K562 (cell line): ENCODE results near the gene SMAP2. TPM values are rescaled to one million over a fixed set of nuclear protein-coding genes. Genes with fewer than 3 reads are reported as not detected.

Source experiments
- CHD7 ChIP-seq: fragments of 200-600 bp; sonication (generic); IDR thresholded peaks from one replicate; pipeline ENCODE4 v1.6.1; 2012; ENCODE audit warnings: mild to moderate bottlenecking, low read depth, low read length, inconsistent platforms
- CREB1 ChIP-seq, 2 experiments: sonication (generic) in 1 of 2; formaldehyde crosslinking in 1 of 2; IDR thresholded peaks; 2 replicates each; pipeline versions ENCODE4 v1.6.1 to v1.8.0; 2012 to 2022; ENCODE audit warnings: inconsistent platforms in 1 of 2, mild to moderate bottlenecking in 1 of 2, missing genetic modification reagents in 1 of 2, moderate library complexity in 1 of 2
- ETV5 ChIP-seq: sonication (generic); formaldehyde crosslinking; IDR thresholded peaks from 2 replicates; pipeline ENCODE4 v1.4.0; 2020; ENCODE audit warnings: low read depth, mild to moderate bottlenecking, missing genetic modification reagents
- FOSL1 ChIP-seq: fragments of 200-800 bp; sonication (Bioruptor generic); conservative IDR thresholded peaks from 2 replicates; pipeline ENCODE4 v1.6.1; 2016; ENCODE audit warnings: missing genetic modification characterization, missing compliant biosample characterization
- FOXJ2 ChIP-seq: fragments of 200-800 bp; sonication (Bioruptor generic); IDR thresholded peaks from 2 replicates; pipeline ENCODE4 v1.6.1; 2016; ENCODE audit warnings: missing genetic modification characterization, missing compliant biosample characterization
- MYNN ChIP-seq, 2 experiments: sonication (generic); formaldehyde crosslinking in 1 of 2; IDR thresholded peaks; 2 replicates each; pipeline versions ENCODE4 v1.5.0 to v1.6.1; 2016 to 2020; ENCODE audit warnings: antibody characterized with exemption in 1 of 2, missing genetic modification reagents in 1 of 2
- RBM15 ChIP-seq: fragments of 200-400 bp; formaldehyde crosslinking; IDR thresholded peaks from 2 replicates; pipeline ENCODE4 v1.6.1; 2018; ENCODE audit warnings: mild to moderate bottlenecking, low read length, moderate library complexity; ENCODE audit not compliant: insufficient read depth
- ZNF197 ChIP-seq: fragments of 200-800 bp; sonication (Bioruptor generic); IDR thresholded peaks from 2 replicates; pipeline ENCODE4 v1.6.1; 2016; ENCODE audit warnings: low read depth, missing genetic modification characterization, missing compliant biosample characterization
- polyA plus RNA-seq, 8 experiments: library from polyadenylated mRNA; depleted of rRNA in 4 of 8; stranded (reverse) in 5 of 8; unstranded in 3 of 8; fragments of >200 nt; fragmentation: Nextera tagmentation in 2 of 8; fragmentation: Illumina TruSeq in 1 of 8; extraction: Ambion mirVana in 2 of 8; extraction: Trizol in 1 of 8; gene quantifications; 2 replicates each; pipeline versions ENCODE4 v1.2.1 to v1.2.3, GENCODE V29; 2011 to 2014; ENCODE audit warnings: inconsistent platforms in 1 of 8, missing spikeins in 1 of 8
- total RNA-seq, 7 experiments: library from RNA; depleted of rRNA in 6 of 7; stranded (reverse); fragments of >200 nt in 6 of 7; fragmentation: Illumina TruSeq in 2 of 7; extraction: Trizol in 2 of 7; gene quantifications; 2 replicates each; pipeline versions ENCODE4 v1.2.1 to v1.2.3, GENCODE V29; 2011 to 2021; ENCODE audit warnings: low replicate concordance in 1 of 7
- TF ChIP-seq, protein P1 (sequence below): fragments of 450-650 bp; IDR thresholded peaks from 2 replicates; pipeline ENCODE4 v1.6.1; 2017; ENCODE audit warnings: antibody characterized with exemption, mild to moderate bottlenecking

SMAP2 gene
- total and polyA plus RNA-seq, 9 of the 15 experiments (the other 6 are each of a cell fraction or from before 2014, with no cell fraction given), result 38.7 to 212 (median 94.1) TPM

DNA sequence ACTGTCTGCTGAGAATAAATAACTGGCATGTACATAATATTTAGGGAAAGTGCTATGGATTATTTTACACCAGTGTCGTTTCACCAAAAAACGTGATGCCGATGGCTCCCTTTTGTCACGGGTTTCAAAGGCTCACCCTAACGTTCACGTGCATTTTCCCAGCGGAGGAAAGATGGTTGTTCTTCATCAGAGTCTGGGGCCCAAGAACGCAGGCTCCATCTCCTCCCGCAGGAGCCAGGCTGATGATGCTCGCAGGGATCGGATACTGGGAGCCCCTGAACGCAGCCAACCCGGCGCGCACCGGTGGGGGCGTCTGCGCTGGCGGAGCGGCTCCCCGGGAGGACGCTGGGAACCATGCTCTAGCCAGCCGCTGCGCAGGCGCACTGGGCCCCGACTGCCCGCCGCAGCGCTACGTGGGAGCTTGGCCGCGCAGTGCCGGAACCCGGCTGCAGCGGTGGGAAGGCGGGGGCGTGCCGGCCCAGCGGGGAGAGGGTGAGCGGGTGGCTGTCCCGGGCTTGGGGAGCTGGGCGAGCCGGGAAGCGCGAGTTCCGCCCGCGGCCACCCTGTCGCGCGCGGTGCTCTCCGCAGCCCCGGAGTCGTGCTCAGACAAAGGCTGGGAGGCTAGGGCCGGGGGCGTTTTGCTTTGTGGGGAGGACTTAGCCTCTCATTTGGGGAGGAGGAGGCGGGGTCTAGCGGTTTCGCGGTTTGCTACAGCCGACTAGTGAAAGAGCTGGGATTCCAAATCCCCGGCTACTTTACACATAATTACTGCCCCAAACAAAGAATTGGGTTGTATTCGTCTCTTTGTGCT, 76.4 kb downstream of the SMAP2 start, which contains the start of gene ZFP69B (continued):
- TF ChIP-seq ETV5 (peak; percentile 85), CREB1 (IDR thresholded peaks at IDR 0.05) (no peak), CREB1 (CRISPR knock-in tag; IDR thresholded peaks at IDR 0.05) (peak; percentile 63; the same call in 1 of the 2 replicates), CHD7 (no peak), MYNN (IDR thresholded peaks at IDR 0.05) (no peak), MYNN (CRISPR knock-in tag; IDR thresholded peaks at IDR 0.05) (no peak), RBM15 (no peak), ZNF197 (CRISPR knock-in tag) (no peak), FOSL1 (0 out of 2 replicates have a peak, but pooled peaks have one; percentile 8), FOXJ2 (tag) (no peak)
- TF ChIP-seq, protein P1, sequence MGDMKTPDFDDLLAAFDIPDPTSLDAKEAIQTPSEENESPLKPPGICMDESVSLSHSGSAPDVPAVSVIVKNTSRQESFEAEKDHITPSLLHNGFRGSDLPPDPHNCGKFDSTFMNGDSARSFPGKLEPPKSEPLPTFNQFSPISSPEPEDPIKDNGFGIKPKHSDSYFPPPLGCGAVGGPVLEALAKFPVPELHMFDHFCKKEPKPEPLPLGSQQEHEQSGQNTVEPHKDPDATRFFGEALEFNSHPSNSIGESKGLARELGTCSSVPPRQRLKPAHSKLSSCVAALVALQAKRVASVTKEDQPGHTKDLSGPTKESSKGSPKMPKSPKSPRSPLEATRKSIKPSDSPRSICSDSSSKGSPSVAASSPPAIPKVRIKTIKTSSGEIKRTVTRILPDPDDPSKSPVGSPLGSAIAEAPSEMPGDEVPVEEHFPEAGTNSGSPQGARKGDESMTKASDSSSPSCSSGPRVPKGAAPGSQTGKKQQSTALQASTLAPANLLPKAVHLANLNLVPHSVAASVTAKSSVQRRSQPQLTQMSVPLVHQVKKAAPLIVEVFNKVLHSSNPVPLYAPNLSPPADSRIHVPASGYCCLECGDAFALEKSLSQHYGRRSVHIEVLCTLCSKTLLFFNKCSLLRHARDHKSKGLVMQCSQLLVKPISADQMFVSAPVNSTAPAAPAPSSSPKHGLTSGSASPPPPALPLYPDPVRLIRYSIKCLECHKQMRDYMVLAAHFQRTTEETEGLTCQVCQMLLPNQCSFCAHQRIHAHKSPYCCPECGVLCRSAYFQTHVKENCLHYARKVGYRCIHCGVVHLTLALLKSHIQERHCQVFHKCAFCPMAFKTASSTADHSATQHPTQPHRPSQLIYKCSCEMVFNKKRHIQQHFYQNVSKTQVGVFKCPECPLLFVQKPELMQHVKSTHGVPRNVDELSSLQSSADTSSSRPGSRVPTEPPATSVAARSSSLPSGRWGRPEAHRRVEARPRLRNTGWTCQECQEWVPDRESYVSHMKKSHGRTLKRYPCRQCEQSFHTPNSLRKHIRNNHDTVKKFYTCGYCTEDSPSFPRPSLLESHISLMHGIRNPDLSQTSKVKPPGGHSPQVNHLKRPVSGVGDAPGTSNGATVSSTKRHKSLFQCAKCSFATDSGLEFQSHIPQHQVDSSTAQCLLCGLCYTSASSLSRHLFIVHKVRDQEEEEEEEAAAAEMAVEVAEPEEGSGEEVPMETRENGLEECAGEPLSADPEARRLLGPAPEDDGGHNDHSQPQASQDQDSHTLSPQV, result peak; percentile 75; the same call in 1 of the 2 replicates
